HEK293T (cell line): Measurements from ENCODE around the gene DMAC2L.

Experiments
- BHLHE40 ChIP-seq: fragments of 450-650 bp; IDR thresholded peaks from 2 replicates; pipeline ENCODE4 v1.6.1; 2016; ENCODE audit warnings: mild to moderate bottlenecking, moderate library complexity, borderline replicate concordance
- NFRKB ChIP-seq: fragments of 450-650 bp; IDR thresholded peaks from 2 replicates; pipeline ENCODE4 v1.6.1; 2016; ENCODE audit warnings: mild to moderate bottlenecking, moderate library complexity
- SUZ12 ChIP-seq: fragments of 450-650 bp; IDR thresholded peaks from 2 replicates; pipeline ENCODE4 v1.6.1; 2016; ENCODE audit warnings: mild to moderate bottlenecking
- TF ChIP-seq, protein P1 (sequence below): fragments of 450-650 bp; IDR thresholded peaks from 2 replicates; pipeline ENCODE4 v1.6.1; 2016

DNA sequence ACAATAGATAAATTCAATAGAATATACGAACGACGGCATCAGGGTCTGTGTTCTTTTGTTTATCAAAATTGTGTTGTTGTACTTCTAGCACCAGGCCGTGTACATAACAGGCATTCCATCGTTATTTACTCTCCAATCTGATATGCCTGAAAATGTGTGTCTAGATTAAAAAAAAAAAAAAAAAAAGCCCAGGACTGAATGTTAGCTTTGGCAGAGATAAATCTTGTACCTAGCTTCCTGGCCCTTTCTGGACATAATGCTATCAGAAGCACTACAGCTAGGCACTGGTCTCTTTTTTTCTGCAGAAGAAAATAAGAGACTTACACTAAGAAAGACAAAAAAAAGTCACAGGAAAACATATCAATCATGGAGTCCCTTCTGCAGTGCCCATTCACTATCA, 47.5 kb downstream of the DMAC2L start:
- TF ChIP-seq SUZ12, result no peak
- TF ChIP-seq NFRKB, result no peak
- TF ChIP-seq, protein P1, sequence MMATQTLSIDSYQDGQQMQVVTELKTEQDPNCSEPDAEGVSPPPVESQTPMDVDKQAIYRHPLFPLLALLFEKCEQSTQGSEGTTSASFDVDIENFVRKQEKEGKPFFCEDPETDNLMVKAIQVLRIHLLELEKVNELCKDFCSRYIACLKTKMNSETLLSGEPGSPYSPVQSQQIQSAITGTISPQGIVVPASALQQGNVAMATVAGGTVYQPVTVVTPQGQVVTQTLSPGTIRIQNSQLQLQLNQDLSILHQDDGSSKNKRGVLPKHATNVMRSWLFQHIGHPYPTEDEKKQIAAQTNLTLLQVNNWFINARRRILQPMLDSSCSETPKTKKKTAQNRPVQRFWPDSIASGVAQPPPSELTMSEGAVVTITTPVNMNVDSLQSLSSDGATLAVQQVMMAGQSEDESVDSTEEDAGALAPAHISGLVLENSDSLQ, result no peak
- no peak for TF ChIP-seq BHLHE40
